ENCODE measurements around the gene SCNN1G.

The SCNN1G gene

DNA sequence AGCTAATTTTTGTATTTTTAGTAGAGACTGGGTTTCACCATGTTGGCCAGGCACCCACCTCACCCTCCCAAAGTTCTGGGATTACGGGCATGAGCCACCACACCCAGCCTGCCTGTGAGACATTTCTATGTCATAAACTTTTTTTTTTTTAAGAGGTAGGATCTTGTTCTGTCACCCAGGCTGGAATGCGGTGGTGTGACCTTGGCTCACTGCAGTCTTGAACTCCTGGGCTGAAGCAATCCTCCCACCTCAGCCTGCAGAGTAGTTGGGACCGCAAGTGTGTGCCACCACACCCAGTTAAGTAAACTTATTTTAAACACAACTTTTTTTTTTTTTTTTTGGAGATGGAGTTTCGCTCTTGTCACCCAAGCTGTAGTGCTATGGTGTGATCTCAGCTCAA is 47.2 kb downstream of the SCNN1G start:
- DNase-seq: no peak
- TF ChIP-seq, protein P1, sequence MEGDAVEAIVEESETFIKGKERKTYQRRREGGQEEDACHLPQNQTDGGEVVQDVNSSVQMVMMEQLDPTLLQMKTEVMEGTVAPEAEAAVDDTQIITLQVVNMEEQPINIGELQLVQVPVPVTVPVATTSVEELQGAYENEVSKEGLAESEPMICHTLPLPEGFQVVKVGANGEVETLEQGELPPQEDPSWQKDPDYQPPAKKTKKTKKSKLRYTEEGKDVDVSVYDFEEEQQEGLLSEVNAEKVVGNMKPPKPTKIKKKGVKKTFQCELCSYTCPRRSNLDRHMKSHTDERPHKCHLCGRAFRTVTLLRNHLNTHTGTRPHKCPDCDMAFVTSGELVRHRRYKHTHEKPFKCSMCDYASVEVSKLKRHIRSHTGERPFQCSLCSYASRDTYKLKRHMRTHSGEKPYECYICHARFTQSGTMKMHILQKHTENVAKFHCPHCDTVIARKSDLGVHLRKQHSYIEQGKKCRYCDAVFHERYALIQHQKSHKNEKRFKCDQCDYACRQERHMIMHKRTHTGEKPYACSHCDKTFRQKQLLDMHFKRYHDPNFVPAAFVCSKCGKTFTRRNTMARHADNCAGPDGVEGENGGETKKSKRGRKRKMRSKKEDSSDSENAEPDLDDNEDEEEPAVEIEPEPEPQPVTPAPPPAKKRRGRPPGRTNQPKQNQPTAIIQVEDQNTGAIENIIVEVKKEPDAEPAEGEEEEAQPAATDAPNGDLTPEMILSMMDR (IDR thresholded peaks at IDR 0.05; ENCODE audit: low read depth, low read length, missing control alignments): no peak
- H3K27me3 ChIP-seq (replicated peaks): no peaks in the 10 kb centered on the region
- no peak overlapping the region for H3K27ac ChIP-seq
- no peak overlapping the region for H3K4me3 ChIP-seq (ENCODE audit: low read depth, low read length)
- no peaks in the 10 kb centered on the region for H3K36me3 ChIP-seq (replicated peaks)
- in situ Hi-C loops (cut with HindIII; ENCODE audit: low pct_ligation_motif_present, low sequenced_read_pairs): no loop called here

DNA sequence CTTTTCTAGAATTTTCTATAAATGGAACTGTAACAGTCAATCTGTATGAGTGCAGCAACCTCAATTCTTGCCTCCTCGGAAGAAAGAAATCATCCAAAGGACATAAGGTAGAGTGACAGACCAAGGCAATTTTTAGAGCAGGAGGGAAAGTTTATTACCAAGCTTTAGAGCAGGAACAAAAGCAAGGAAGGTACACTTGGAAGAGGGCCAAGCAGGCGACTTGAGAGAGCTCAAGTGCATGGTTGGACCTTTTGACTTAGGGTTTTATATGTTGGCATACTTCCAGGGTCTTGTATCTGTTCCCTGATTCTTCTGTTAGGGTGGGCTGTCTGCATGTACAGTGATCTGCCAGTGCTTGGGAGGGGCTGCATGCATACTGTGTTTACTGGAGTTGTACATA is 50.3 kb downstream of the SCNN1G start:
- no peak overlapping the region for H3K4me3 ChIP-seq (ENCODE audit: low read depth, low read length)
- no peak overlapping the region for H3K27ac ChIP-seq
- H3K27me3 ChIP-seq (replicated peaks): no peaks in the 10 kb centered on the region
- TF ChIP-seq, protein P1 (IDR thresholded peaks at IDR 0.05; ENCODE audit: low read depth, low read length, missing control alignments): no peak
- DNase-seq: no peak
- in situ Hi-C loops (cut with HindIII; ENCODE audit: low pct_ligation_motif_present, low sequenced_read_pairs): no loop called here
- H3K36me3 ChIP-seq (replicated peaks): no peaks in the 10 kb centered on the region

DNA sequence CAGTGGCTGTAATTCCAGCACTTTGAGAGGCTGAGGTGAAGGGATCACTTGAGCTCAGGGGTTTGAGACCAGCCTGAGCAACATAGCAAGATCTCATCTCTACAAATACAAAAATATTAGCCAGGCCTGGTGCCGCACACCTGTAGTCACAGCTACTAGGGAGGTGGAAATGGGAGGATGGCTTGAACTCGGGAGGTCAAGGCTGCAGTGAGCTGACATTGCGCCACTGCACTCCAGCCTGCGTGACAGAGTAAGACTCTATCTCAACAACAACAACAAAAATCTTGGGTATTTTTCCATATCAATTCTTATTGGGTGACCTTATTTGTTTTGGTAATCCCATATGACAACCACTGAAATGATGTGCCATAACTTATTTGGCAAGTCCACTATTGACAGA is 52.6 kb downstream of the SCNN1G start:
- in situ Hi-C loops (cut with HindIII; ENCODE audit: low pct_ligation_motif_present, low sequenced_read_pairs): no loop called here
- Histone ChIP-seq H3K27ac (no peak overlapping the region), H3K4me3 (ENCODE audit: low read depth, low read length) (no peak overlapping the region), H3K27me3 (replicated peaks) (no peaks in the 10 kb centered on the region), H3K36me3 (replicated peaks) (no peaks in the 10 kb centered on the region)
- TF ChIP-seq, protein P1 (IDR thresholded peaks at IDR 0.05; ENCODE audit: low read depth, low read length, missing control alignments): no peak
- no peak for DNase-seq

DNA sequence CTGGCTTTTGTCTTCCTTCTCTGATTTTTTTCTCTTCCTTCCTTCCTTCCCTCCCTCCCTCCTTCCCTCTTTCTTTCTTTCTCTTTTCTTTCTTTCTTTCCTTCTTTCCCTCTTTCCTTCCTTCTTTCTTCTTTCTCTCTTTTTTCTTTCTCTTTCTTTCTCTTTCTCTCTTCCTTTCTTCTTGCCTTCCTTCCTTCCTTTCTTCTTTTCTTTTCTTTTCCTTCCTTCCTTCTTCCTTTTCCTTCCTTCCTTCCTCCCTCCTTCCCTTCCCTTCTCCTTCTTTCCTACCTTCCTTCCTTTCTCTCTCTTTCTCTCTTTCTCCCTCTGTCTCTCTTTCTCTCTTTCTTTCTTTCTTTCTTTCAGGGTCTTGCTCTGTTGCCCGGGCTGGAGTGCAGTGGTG is 54.4 kb downstream of the SCNN1G start:
- Histone ChIP-seq H3K36me3 (replicated peaks) (no peaks in the 10 kb centered on the region), H3K27me3 (replicated peaks) (no peaks in the 10 kb centered on the region), H3K27ac (no peak overlapping the region), H3K4me3 (ENCODE audit: low read depth, low read length) (no peak overlapping the region)
- in situ Hi-C loops (cut with HindIII; ENCODE audit: low pct_ligation_motif_present, low sequenced_read_pairs): no loop called here
- TF ChIP-seq, protein P1 (IDR thresholded peaks at IDR 0.05; ENCODE audit: low read depth, low read length, missing control alignments): no peak
- no peak for DNase-seq

DNA sequence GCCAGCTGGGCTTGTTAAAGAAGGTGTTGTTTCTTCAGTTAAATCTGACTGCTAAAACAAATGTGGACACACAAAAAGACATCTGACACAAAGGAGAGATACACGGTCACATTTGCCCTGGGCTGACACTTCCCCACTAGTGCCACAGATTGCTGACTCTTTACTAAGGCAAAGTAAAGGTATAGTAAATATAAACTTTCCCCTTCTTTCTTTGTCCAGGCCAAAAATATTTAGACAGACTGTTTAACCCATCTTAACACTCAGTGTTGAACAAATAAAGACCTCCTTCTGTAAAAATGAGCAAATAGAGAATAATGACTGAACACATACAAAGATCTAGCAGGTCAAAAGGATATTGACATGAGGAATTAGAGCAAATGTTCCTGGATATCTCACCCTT is 58.4 kb downstream of the SCNN1G start:
- TF ChIP-seq, protein P1 (IDR thresholded peaks at IDR 0.05; ENCODE audit: low read depth, low read length, missing control alignments): no peak
- Histone ChIP-seq H3K27ac (no peak overlapping the region), H3K36me3 (replicated peaks) (no peaks in the 10 kb centered on the region), H3K4me3 (ENCODE audit: low read depth, low read length) (no peak overlapping the region), H3K27me3 (replicated peaks) (no peaks in the 10 kb centered on the region)
- no peak for DNase-seq
- in situ Hi-C loops (cut with HindIII; ENCODE audit: low pct_ligation_motif_present, low sequenced_read_pairs): no loop called here

DNA sequence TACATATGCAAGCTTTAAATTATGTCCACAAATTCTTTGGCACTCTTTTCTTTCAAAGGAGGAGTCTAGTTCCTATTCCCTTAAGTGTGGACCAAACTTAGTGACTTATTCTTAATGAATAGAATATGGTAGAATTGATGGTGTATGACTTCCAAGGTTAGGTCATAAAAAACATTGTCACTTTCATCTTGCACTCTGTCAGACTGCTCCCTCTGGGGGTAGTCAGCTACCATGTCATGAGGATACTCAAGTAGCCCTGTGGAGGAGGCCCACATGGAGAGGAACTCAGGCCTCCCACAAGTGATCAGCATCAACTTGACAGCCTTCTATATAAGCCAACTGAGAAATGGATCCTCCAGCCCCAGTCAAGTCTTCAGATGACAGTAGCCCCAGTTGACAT is 61.6 kb downstream of the SCNN1G start:
- Histone ChIP-seq H3K36me3 (replicated peaks) (no peaks in the 10 kb centered on the region), H3K4me3 (ENCODE audit: low read depth, low read length) (no peak overlapping the region), H3K27me3 (replicated peaks) (no peaks in the 10 kb centered on the region), H3K27ac (no peak overlapping the region)
- in situ Hi-C loops (cut with HindIII; ENCODE audit: low pct_ligation_motif_present, low sequenced_read_pairs): no loop called here
- DNase-seq: no peak
- TF ChIP-seq, protein P1 (IDR thresholded peaks at IDR 0.05; ENCODE audit: low read depth, low read length, missing control alignments): no peak
